ENCODE data around the gene F7.
"Not testable (repeated sequence)": the region's sequence is repeated elsewhere in the genome, so short reads cannot be mapped to it uniquely, and the experiment has no call there.

Gene F7

DNA sequence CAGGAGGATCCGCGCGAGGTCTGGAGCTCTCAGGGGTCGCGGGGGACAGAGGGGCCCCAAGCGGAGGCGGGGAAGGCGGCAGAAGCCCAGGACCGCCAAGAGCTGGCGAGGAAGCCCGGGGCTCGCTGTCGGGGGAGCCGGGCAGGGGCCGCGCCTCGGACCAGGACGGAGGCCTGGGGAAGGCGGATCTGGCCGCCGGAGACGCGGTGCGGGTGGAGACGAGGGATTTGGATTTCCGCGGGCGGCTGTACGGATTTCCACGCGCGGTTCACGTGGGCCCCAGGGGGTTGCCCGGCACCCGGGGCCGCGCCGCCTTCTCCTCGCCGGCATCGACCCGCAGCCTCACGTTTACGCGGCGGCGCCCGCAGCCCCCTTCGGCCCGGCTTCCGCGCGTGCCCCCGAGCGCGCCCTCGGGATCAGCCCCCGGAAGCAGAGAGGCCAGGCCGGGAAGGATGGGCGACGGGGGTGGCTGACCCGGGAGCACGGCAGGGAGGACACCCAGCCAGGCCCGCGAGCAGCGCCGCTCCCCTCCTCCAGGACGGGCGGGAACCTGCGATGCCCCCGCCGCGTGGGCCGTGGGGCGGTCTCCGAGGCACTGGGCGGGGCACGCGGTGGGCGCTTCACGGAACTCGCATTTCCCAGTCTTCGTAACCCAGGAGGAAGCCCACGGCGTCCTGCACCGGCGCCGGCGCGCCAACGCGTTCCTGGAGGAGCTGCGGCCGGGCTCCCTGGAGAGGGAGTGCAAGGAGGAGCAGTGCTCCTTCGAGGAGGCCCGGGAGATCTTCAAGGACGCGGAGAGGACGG, 4.7 kb downstream of the F7 start:
- no peak overlapping the region for H2BK120ac ChIP-seq (ENCODE audit: low read depth, low read length)
- no peak overlapping the region for H3K18ac ChIP-seq (ENCODE audit: low read depth in 1 of 2, low read length in 2 of 2)
- H3K23ac ChIP-seq (ENCODE audit: low read length in 2 of 2), result no peak overlapping the region
- no peaks in the 10 kb centered on the region for H3K9me3 ChIP-seq (ENCODE audit: control insufficient read depth, low read length)
- H2AK5ac ChIP-seq (ENCODE audit: low read length, severe bottlenecking), result no peak overlapping the region
- no peak overlapping the region for H3K9ac ChIP-seq (ENCODE audit: low read length)
- H3K4me3 ChIP-seq (ENCODE audit: insufficient read depth in 1 of 2, low read depth in 1 of 2, low read length in 2 of 2), result peak overlapping the region in 1 of 2 experiments; percentile 53
- no peak overlapping the region for H3K27ac ChIP-seq (ENCODE audit: low read length, poor library complexity, severe bottlenecking)
- no peak overlapping the region for H2BK5ac ChIP-seq (ENCODE audit: low read depth, low read length, poor library complexity, severe bottlenecking)
- H3K4me1 ChIP-seq (ENCODE audit: control insufficient read depth, insufficient read depth, low read depth, low read length), result peaks cover 13% of the 10 kb centered on the region
- no peaks in the 10 kb centered on the region for H3K36me3 ChIP-seq (ENCODE audit: control insufficient read depth in 1 of 2, insufficient read depth in 2 of 2, low read depth in 1 of 2, low read length in 2 of 2)
- H3K14ac ChIP-seq (ENCODE audit: low read length in 2 of 2), result peak overlapping the region in 1 of 2 experiments; percentile 48
- H3K4ac ChIP-seq (ENCODE audit: low read depth in 1 of 2, low read length in 2 of 2), result no peak overlapping the region
- no peak overlapping the region for H4K8ac ChIP-seq (ENCODE audit: low read length)
- H2AFZ ChIP-seq (ENCODE audit: low read depth, low read length), result no peak overlapping the region
- peak overlapping the region; percentile 63 for H3K4me2 ChIP-seq (ENCODE audit: low read length, poor library complexity, severe bottlenecking)
- H4K91ac ChIP-seq (ENCODE audit: low read length), result no peak overlapping the region
- peaks cover 21 to 49% of the 10 kb centered on the region in 2 experiments for H3K27me3 ChIP-seq (ENCODE audit: control insufficient read depth in 1 of 2, insufficient read depth in 1 of 2, low read length in 2 of 2)
- H2BK12ac ChIP-seq (ENCODE audit: low read length in 2 of 2), result no peak overlapping the region
- 17% methylated on average over 91 of the region's 99 CpGs for WGBS
- DNase-seq, result no peak
- no peak overlapping the region for H2BK15ac ChIP-seq (ENCODE audit: low read depth, poor library complexity, severe bottlenecking)
- no peaks in the 10 kb centered on the region for H3K79me1 ChIP-seq (replicated peaks; ENCODE audit: low read length, poor library complexity, severe bottlenecking)

DNA sequence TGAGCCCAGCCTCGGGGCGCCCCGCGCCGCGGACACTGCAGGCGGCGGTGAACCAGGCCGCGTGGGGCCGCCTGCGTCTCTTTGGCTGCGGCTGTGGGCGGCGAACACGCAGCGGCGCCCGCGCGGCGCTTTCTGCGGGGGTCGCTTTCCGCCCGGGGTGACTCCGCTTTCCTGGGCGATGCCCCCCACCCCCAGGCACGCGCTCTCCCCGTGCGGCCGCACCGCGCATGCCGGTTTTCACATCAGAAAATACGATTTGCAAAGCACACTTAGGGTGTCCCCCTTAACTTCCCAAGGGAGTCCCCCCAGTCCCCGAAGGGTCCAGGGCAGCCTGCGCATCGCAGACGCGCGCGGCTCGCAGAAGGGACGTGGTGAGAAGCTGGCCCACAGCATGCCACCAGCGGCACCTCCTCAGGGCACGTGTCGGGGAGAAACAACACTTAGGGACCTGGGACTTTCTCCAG, 5.3 kb downstream of the F7 start:
- Histone ChIP-seq H3K27me3 (ENCODE audit: control insufficient read depth in 1 of 2, insufficient read depth in 1 of 2, low read length in 2 of 2) (peaks cover 27 to 55% of the 10 kb centered on the region in 2 experiments), H3K23ac (ENCODE audit: low read length in 2 of 2) (no peak overlapping the region), H3K9ac (ENCODE audit: low read length) (no peak overlapping the region), H3K79me1 (replicated peaks; ENCODE audit: low read length, poor library complexity, severe bottlenecking) (no peaks in the 10 kb centered on the region), H4K91ac (ENCODE audit: low read length) (no peak overlapping the region), H2BK120ac (ENCODE audit: low read depth, low read length) (no peak overlapping the region), H3K18ac (ENCODE audit: low read depth in 1 of 2, low read length in 2 of 2) (no peak overlapping the region), H3K4me2 (ENCODE audit: low read length, poor library complexity, severe bottlenecking) (peak overlapping the region; percentile 63), H3K27ac (ENCODE audit: low read length, poor library complexity, severe bottlenecking) (no peak overlapping the region), H3K14ac (ENCODE audit: low read length in 2 of 2) (no peak overlapping the region), H4K8ac (ENCODE audit: low read length) (no peak overlapping the region), H2AFZ (ENCODE audit: low read depth, low read length) (no peak overlapping the region), H2BK5ac (ENCODE audit: low read depth, low read length, poor library complexity, severe bottlenecking) (no peak overlapping the region), H3K9me3 (ENCODE audit: control insufficient read depth, low read length) (no peaks in the 10 kb centered on the region), H2AK5ac (ENCODE audit: low read length, severe bottlenecking) (no peak overlapping the region), H3K4me3 (ENCODE audit: insufficient read depth in 1 of 2, low read depth in 1 of 2, low read length in 2 of 2) (peak overlapping the region in 1 of 2 experiments; percentile 53), H3K4ac (ENCODE audit: low read depth in 1 of 2, low read length in 2 of 2) (no peak overlapping the region), H3K4me1 (ENCODE audit: control insufficient read depth, insufficient read depth, low read depth, low read length) (peaks cover 8% of the 10 kb centered on the region), H2BK12ac (ENCODE audit: low read length in 2 of 2) (no peak overlapping the region), H2BK15ac (ENCODE audit: low read depth, poor library complexity, severe bottlenecking) (no peak overlapping the region), H3K36me3 (ENCODE audit: control insufficient read depth in 1 of 2, insufficient read depth in 2 of 2, low read depth in 1 of 2, low read length in 2 of 2) (no peaks in the 10 kb centered on the region)
- no peak for DNase-seq
- 40% methylated on average over 46 of the region's 49 CpGs for WGBS

DNA sequence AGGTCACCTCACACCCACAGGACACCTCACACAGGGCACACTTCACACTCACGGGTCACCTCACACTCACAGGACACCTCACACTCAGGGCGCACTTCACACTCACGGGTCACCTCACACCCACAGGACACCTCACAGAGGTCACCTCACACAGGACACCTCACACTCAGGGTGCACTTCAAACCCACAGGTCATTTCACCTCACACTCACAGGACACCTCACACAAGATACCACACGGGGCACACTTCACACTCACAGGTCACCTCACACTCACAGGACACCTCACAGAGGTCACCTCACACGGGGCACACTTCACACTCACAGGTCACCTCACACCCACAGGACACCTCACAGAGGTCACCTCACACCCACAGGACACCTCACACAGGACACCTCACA, 6.2 kb downstream of the F7 start:
- not testable (repeated sequence) for H2AK5ac ChIP-seq (ENCODE audit: low read length, severe bottlenecking); H3K23ac ChIP-seq (ENCODE audit: low read length in 2 of 2); H2BK15ac ChIP-seq (ENCODE audit: low read depth, poor library complexity, severe bottlenecking)

DNA sequence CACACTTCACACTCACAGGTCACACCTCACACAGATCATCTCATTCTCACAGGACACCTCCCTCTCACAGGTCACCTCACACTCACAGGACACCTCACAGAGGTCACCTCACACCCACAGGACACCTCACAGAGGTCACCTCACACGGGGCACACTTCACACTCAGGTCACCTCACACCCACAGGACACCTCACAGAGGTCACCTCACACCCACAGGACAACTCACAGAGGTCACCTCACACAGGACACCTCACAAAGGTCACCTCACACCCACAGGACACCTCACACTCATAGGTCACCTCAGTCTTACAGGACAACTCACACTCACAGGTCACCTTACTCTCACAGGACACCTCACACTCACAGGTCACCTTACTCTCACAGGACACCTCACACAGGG, 6.9 kb downstream of the F7 start:
- H4K91ac ChIP-seq (ENCODE audit: low read length); H2AK5ac ChIP-seq (ENCODE audit: low read length, severe bottlenecking); H2BK120ac ChIP-seq (ENCODE audit: low read depth, low read length); H3K4me2 ChIP-seq (ENCODE audit: low read length, poor library complexity, severe bottlenecking); H2BK12ac ChIP-seq (ENCODE audit: low read length in 2 of 2); H3K14ac ChIP-seq (ENCODE audit: low read length in 2 of 2); H3K4ac ChIP-seq (ENCODE audit: low read depth in 1 of 2, low read length in 2 of 2); H3K9me3 ChIP-seq (ENCODE audit: control insufficient read depth, low read length); H2BK15ac ChIP-seq (ENCODE audit: low read depth, poor library complexity, severe bottlenecking); H4K8ac ChIP-seq (ENCODE audit: low read length); H2AFZ ChIP-seq (ENCODE audit: low read depth, low read length); H3K9ac ChIP-seq (ENCODE audit: low read length); H2BK5ac ChIP-seq (ENCODE audit: low read depth, low read length, poor library complexity, severe bottlenecking); H3K18ac ChIP-seq (ENCODE audit: low read depth in 1 of 2, low read length in 2 of 2); DNase-seq; H3K36me3 ChIP-seq (ENCODE audit: control insufficient read depth in 1 of 2, insufficient read depth in 2 of 2, low read depth in 1 of 2, low read length in 2 of 2); H3K23ac ChIP-seq (ENCODE audit: low read length in 2 of 2); H3K79me1 ChIP-seq (replicated peaks; ENCODE audit: low read length, poor library complexity, severe bottlenecking); H3K4me3 ChIP-seq (ENCODE audit: insufficient read depth in 1 of 2, low read depth in 1 of 2, low read length in 2 of 2); H3K27ac ChIP-seq (ENCODE audit: low read length, poor library complexity, severe bottlenecking): not testable (repeated sequence)
- H3K4me1 ChIP-seq (ENCODE audit: control insufficient read depth, insufficient read depth, low read depth, low read length), result peaks cover 10% of the 10 kb centered on the region
- WGBS, result 68% methylated on average over 1 of the region's 1 CpG
- H3K27me3 ChIP-seq (ENCODE audit: control insufficient read depth in 1 of 2, insufficient read depth in 1 of 2, low read length in 2 of 2), result peaks cover 29 to 63% of the 10 kb centered on the region in 2 experiments

More for the DNA sequence above, 6.2 kb downstream of the F7 start:
- not testable (repeated sequence) for H2AFZ ChIP-seq (ENCODE audit: low read depth, low read length); DNase-seq; H3K9ac ChIP-seq (ENCODE audit: low read length); H3K4me3 ChIP-seq (ENCODE audit: insufficient read depth in 1 of 2, low read depth in 1 of 2, low read length in 2 of 2); H3K14ac ChIP-seq (ENCODE audit: low read length in 2 of 2); H3K4me1 ChIP-seq (ENCODE audit: control insufficient read depth, insufficient read depth, low read depth, low read length); H2BK120ac ChIP-seq (ENCODE audit: low read depth, low read length); H3K4me2 ChIP-seq (ENCODE audit: low read length, poor library complexity, severe bottlenecking); H3K9me3 ChIP-seq (ENCODE audit: control insufficient read depth, low read length); H3K79me1 ChIP-seq (replicated peaks; ENCODE audit: low read length, poor library complexity, severe bottlenecking); H3K18ac ChIP-seq (ENCODE audit: low read depth in 1 of 2, low read length in 2 of 2); H4K91ac ChIP-seq (ENCODE audit: low read length); H2BK12ac ChIP-seq (ENCODE audit: low read length in 2 of 2); H3K4ac ChIP-seq (ENCODE audit: low read depth in 1 of 2, low read length in 2 of 2); H3K27ac ChIP-seq (ENCODE audit: low read length, poor library complexity, severe bottlenecking); H2BK5ac ChIP-seq (ENCODE audit: low read depth, low read length, poor library complexity, severe bottlenecking); H3K36me3 ChIP-seq (ENCODE audit: control insufficient read depth in 1 of 2, insufficient read depth in 2 of 2, low read depth in 1 of 2, low read length in 2 of 2); H4K8ac ChIP-seq (ENCODE audit: low read length)
- H3K27me3 ChIP-seq (ENCODE audit: control insufficient read depth in 1 of 2, insufficient read depth in 1 of 2, low read length in 2 of 2), result peaks cover 29 to 63% of the 10 kb centered on the region in 2 experiments
- WGBS, result 88% methylated on average over 5 of the region's 5 CpGs

Measured in mesenchymal stem cell (in vitro differentiated cells and primary cell).